Lower leg skin (tissue), 4 donors: Measurements from ENCODE around the gene JCAD. TPM values are rescaled to one million over a fixed set of nuclear protein-coding genes. Genes with fewer than 3 reads are reported as not detected.
"Not testable (repeated sequence)": the region's sequence is repeated elsewhere in the genome, so short reads cannot be mapped to it uniquely, and the experiment has no call there.

Experiments used
- DNase-seq, 2 donors: peaks; one replicate each; pipeline ENCODE4 v3.0.0-alpha.2; 2019; ENCODE audit warnings: low spot score in 2 of 2
- H3K4me3 ChIP-seq: fragments of 200-600 bp; sonication (generic); 2 replicates; pipeline ENCODE4 v1.5.1; 2017; ENCODE audit warnings: mild to moderate bottlenecking, low read depth; ENCODE audit not compliant: poor library complexity, severe bottlenecking
- POLR2A ChIP-seq, 2 donors: fragments of 450-650 bp; IDR thresholded peaks; one replicate each; pipeline ENCODE4 v1.6.1; 2016 to 2017; ENCODE audit warnings: antibody characterized with exemption in 2 of 2, mild to moderate bottlenecking in 1 of 2, moderate library complexity in 1 of 2
- WGBS, 2 donors: methylation state at CpG; one replicate each; pipeline ENCODE4 v1.1.5; 2018; 5-methylcytosine and 5-hydroxymethylcytosine counted together
- intact Hi-C: fragments of 100-400 bp; cut with DNase I; formaldehyde crosslinking; loops from one replicate; pipeline ENCODE4 v1.15.0; 2023; ENCODE audit warnings: low total_unique reads
- total RNA-seq, 4 donors: library from RNA; depleted of rRNA; stranded (reverse); fragments of >200 nt; gene quantifications; one replicate each; pipeline ENCODE4 v1.1.0, GENCODE V29; 2016
- TF ChIP-seq, protein P1 (sequence below), 3 donors: fragments of 450-650 bp; IDR thresholded peaks; one replicate each; pipeline ENCODE4 v1.5.1; 2016; ENCODE audit warnings: antibody characterized with exemption in 3 of 3, mild to moderate bottlenecking in 3 of 3, moderate library complexity in 2 of 3

JCAD gene
- total RNA-seq, 4 donors from 2014 or later, result 3.8 to 14.7 (median 4.8) TPM

DNA sequence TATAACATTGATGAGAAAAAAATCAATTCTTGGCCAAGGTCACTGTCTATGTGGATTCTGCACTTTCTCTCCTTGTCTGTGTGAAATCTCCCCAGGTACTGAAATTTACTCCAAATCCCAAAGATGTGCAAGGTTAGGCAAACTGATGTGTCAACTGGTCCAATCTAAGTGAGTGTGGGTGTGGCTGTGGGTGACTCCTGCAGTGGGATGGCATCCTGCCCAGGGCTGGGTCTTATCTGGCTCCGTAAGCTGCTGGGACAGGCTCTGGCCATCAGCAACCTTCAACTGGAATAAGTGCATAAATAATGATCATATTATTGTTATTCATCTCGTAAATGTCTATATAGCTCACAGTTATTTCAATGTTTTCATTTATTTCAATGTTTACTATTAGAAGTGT lies 79.3 kb downstream of the JCAD start:
- intact Hi-C loops, result no loop called here
- H3K4me3 ChIP-seq, result no peak overlapping the region
- TF ChIP-seq POLR2A (IDR thresholded peaks at IDR 0.05), result no peak
- TF ChIP-seq, protein P1, sequence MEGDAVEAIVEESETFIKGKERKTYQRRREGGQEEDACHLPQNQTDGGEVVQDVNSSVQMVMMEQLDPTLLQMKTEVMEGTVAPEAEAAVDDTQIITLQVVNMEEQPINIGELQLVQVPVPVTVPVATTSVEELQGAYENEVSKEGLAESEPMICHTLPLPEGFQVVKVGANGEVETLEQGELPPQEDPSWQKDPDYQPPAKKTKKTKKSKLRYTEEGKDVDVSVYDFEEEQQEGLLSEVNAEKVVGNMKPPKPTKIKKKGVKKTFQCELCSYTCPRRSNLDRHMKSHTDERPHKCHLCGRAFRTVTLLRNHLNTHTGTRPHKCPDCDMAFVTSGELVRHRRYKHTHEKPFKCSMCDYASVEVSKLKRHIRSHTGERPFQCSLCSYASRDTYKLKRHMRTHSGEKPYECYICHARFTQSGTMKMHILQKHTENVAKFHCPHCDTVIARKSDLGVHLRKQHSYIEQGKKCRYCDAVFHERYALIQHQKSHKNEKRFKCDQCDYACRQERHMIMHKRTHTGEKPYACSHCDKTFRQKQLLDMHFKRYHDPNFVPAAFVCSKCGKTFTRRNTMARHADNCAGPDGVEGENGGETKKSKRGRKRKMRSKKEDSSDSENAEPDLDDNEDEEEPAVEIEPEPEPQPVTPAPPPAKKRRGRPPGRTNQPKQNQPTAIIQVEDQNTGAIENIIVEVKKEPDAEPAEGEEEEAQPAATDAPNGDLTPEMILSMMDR (IDR thresholded peaks at IDR 0.05), result no peak
- WGBS, 2 donors, result 67 to 68% methylated on average over 2 of the region's 2 CpGs
- no peak for DNase-seq

DNA sequence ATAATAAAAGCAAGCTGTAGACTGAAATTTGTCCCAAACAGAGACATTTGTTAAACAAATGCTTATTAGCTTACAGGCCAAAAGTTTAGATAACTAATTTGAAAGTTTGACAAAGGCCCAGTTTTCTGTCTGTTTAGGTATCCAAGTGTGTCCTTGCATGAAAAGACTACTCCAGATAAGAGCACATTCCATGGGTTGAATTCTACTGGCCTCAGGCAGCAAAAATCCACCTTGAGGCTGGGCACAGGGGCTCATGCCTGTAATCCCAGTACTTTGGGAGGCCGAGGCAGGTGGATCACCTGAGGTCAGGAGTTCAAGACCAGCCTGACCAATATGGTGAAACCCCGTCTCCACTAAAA lies 80.0 kb downstream of the JCAD start:
- intact Hi-C loops, DNase-seq, H3K4me3 ChIP-seq: not testable (repeated sequence)
- 74 to 97% methylated on average over 2 of the region's 2 CpGs for WGBS, 2 donors

DNA sequence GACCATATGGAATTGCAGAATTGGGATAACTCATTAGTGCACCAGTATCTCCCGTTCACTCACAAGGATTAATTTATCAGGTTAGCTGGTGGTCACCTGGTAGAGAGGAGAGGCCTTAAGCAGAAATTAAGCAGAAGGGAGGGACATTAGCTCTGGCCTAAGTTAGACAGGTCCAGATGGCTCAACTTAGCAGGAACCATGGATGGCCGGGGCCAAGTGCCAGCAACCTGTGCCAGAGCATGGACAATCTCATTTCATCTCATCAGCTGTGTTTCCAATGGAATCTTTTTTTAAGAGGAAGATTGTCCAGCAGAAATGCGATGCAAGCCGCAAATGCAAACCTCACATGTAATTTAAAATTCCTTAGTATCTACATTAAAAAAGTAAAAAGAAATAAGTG lies 82.2 kb downstream of the JCAD start:
- no peak overlapping the region for H3K4me3 ChIP-seq
- WGBS, 2 donors, result 62 to 89% methylated on average over 4 of the region's 4 CpGs
- DNase-seq, result no peak
- TF ChIP-seq, protein P1 (IDR thresholded peaks at IDR 0.05), result no peak
- no peak for TF ChIP-seq POLR2A (IDR thresholded peaks at IDR 0.05)
- intact Hi-C loops, result no loop called here

DNA sequence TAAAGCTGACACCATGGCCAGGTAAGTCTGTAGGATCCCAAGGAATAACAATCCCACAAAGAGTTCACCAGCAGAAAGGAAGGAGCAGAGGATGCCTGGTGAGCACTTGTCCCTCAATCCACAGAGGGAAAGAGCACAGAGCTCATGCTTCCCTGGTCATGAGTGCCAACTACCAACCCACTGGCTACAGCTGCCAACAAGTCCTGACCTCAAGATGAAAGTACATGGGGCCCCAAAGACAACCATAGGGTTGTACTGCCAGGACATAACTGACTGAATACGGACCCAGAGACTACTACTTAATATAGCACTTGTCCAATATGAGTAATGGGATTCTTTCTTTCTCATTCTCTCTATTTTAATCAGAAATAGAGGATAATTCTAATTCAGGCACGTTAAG lies 83.3 kb downstream of the JCAD start:
- intact Hi-C loops, result no loop called here
- TF ChIP-seq POLR2A (IDR thresholded peaks at IDR 0.05), result no peak
- TF ChIP-seq, protein P1 (IDR thresholded peaks at IDR 0.05), result no peak
- no peak overlapping the region for H3K4me3 ChIP-seq
- no peak for DNase-seq
- WGBS, 2 donors, result 60 to 65% methylated on average over 2 of the region's 2 CpGs

DNA sequence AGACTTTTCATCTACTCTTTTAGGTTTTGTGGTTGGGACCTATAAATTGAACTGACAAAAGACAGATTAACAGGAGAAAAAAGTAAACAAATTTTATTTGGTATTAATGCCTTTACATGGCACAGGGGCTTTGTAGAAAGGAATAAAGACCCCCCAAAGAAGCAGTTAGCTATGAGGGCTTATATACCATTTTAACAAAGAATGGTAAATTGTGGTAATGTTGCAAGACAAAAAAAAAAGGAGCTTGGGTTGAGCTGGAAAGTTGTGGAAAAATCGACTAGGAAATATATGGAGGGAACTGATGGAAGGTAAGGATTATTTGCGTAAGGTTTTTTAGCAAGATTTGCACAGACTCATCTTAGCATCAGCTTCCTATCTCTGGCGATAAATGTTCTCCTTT lies 84.6 kb downstream of the JCAD start:
- intact Hi-C loops, result no loop called here
- TF ChIP-seq, protein P1 (IDR thresholded peaks at IDR 0.05), result no peak
- no peak for TF ChIP-seq POLR2A (IDR thresholded peaks at IDR 0.05)
- 54 to 89% methylated on average over 3 of the region's 3 CpGs for WGBS, 2 donors
- no peak for DNase-seq
- H3K4me3 ChIP-seq, result no peak overlapping the region

DNA sequence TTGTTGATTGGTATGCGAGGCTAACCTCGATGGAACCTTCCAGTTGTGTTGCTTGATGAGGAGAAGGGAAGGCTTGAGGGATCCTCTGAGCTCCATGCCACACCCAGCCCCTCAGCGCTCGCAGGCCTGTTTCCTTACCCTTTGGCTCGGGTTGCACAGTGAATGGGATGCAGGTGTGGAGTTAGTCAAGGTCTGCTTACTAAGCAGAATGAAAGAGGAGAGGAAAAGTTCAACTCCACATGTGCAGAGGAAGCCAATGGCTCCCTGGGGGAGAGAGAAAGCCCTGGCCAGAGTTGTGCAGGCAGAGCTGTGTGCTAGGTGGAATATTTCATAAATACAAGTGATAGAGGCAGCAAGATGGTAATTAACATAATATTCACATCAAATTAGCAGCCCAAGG lies 85.5 kb downstream of the JCAD start:
- intact Hi-C loops, result no loop called here
- TF ChIP-seq POLR2A (IDR thresholded peaks at IDR 0.05), result no peak
- TF ChIP-seq, protein P1 (IDR thresholded peaks at IDR 0.05), result no peak
- no peak overlapping the region for H3K4me3 ChIP-seq
- DNase-seq, result no peak
- 44 to 65% methylated on average over 5 of the region's 5 CpGs for WGBS, 2 donors
